Nucleus accumbens (tissue), 56 donors: ENCODE measurements around the gene ATP2A3.
"Not testable (repeated sequence)": the region's sequence is repeated elsewhere in the genome, so short reads cannot be mapped to it uniquely, and the experiment has no call there.

Experiments used
- DNase-seq, 56 donors: peaks; one replicate each; lab custom pipeline; 2025; lab: John Stamatoyannopoulos, UW

The ATP2A3 gene

DNA sequence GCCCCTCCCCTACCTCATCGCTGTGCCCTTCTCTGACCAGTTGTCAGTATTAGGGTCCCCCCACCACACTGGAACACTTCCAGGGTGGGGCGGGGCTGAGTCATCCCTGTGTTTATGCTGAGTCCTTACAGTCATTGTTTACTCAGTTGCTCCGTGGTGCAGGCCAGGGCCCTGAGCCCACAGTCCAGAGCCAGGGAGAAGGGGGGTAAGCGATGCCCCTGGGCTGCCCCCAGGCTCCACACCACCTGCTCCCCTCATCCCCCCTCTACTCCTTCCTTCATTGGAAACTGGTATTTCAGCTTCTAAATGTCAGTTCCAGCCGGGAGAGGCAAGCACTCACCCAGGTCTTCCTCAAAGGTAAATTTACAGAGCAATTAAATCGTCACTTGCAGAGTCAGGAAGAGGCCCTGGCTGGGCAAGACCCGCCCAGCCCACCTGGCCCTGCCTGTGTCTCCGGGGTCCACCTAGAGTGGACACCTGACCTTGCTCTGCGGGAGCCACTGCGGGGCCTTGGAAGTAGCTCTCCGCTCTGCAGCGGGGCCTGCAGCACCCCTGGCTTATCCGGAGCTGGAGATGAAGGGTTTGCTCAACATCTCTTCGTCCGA is 4.8 kb downstream of the ATP2A3 start:
- no peak for DNase-seq

DNA sequence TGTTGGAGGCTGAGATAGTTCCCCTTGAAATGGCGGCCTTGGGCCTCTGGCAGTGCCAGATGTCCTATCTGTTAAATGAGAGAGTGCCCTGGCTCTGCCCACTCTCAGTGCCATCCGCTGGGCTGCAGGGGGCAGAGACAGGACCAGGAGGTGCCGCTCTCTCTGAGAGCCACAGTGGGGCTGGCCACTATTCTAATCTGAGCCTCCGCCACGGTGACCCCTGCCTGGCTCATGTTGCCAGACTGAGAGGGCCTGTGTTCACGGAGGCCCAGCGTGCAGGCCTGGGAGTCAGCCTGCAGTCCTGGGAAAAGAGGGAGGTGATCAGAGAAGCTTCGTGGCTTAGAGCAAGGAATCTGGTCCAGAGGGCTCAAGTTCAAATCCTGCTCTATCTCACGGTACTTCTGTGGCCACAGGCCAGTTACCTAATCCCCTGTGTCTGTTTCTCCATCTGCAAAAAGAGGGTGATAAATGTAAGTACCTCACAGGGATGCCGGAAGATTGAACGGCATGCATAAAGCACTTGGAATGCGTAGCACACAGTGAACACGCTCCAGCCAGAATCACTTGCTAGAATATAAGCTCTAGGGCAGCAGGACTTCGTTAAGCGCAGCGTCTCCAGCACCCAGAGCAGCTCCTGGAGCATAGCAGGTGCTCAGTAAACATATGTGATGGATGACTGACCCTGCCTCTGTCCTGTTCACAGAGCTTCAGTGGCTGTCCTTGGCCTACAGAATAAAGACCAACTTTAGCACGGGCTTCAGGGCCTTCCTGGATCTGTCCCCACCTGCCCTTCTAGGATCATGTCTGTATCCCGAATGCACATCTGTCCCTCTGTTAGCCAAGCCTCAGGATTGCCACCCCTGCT is 6.3 kb downstream of the ATP2A3 start:
- DNase-seq = no peak

DNA sequence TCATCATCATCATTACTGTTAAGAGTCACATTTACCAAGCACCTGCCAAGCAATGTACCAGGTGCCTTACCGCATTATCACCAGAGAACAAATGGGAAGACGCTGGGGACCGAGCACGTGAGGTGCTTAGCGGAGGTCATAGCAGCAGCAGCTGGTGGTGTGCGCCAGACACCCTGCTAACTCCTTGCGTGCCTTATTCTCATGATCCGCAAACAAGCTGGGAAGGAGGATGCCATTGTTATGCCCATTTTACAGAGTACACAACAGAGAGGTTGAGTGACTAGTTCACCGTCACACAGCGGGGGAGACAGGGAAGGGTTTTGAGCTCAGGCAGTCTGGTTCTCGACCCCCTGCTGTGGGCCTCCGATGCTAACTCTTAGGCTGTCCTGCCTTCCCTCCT is 7.3 kb downstream of the ATP2A3 start:
- DNase-seq = no peak

DNA sequence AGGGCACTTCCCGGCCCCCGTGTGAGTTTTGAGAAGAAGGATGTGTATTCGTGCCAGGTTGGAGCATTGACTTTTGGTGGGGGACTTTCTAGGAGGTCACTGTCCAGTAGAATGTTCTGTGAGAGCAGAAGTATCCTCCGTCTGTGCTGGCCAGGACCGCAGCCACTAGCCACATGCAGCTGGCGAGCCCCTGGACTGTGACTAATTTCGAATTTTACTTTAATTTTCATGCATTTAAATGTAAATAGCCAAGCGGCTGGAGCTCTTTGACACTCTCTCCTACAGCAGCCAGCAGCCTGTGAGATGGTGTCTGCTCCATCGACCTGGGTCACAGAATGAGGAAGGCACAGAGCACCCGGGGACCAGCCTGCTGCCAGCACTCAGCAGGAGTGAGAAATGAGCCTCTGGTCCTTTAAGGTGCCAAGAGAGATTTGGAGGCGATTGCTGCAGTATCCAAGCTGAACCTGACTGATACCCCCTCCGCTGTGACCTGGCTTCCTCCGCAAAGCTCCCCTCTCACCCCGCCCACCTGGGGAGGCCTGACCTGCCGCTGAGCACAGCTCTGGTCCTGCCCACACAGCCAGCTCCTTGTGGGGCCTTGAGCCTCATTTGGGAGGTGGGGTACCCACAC is 7.8 kb downstream of the ATP2A3 start:
- no peak for DNase-seq

DNA sequence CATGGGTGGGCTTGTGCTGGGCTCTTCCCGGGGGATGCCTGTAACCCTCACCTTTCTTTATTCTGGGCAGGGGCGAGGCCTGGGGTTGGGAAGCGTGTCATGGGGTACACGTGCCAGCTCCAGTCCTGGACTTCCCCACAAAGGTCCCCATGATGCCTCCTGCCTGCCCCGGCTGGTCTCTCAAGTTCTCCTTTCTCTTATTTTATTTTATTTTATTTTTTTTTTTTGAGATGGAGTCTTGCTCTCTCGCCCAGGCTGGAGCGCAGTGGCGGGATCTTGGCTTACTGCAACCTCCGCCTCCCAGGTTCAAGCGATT is 8.6 kb downstream of the ATP2A3 start:
- DNase-seq = no peak

DNA sequence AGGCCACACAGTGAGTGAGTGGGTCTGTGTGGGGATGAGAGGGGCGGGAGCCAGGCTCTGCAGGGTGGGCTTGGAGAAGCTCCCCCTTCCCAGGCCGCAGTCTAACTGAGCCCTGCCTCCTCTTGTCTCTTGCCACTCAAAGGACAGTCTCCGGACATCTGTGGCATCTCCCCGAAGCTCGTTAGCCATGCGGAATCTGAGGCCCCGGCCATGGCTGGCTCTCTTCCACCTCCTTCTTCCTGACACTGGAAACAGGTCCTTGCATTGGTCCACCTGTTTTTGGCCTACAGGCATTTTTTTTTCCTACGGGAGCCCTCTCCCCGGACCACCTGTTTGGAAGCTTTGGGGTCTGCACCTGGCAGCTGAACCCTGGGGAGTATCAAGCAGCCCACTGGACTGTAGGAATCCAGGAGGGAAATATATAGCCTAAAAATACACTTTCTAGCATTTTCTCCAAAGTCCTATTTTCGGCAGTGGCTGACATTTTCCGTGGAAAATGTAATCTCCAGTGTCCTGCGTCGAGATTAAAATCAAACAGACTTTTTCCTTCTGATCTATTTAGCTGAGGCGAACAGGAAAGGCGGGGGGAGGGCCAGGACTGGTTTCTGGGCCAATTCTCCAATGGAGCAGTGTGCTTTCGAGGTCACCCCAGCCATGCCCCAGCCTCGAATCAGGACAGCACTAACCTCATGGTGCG is 9.1 kb downstream of the ATP2A3 start:
- DNase-seq = no peak

DNA sequence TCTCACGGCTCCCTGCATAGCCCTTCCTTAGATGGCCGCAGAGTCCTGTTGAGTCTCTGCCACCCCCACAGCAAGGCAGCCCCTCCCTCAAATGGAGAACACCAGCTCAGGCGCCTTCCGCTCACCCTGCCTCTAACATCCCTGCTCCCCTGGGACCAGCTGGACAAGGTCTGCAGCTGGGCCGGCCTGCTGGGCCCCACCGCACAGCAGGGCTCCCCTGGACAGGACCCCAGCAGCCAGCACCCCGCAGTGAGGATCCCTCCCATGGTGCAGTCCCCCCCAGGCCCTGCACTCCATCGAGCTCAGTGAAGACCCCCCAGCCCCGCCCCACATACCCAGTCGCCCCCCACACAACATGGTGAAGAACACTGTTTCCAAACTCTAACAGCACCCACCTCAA is 10.2 kb downstream of the ATP2A3 start:
- no peak for DNase-seq

DNA sequence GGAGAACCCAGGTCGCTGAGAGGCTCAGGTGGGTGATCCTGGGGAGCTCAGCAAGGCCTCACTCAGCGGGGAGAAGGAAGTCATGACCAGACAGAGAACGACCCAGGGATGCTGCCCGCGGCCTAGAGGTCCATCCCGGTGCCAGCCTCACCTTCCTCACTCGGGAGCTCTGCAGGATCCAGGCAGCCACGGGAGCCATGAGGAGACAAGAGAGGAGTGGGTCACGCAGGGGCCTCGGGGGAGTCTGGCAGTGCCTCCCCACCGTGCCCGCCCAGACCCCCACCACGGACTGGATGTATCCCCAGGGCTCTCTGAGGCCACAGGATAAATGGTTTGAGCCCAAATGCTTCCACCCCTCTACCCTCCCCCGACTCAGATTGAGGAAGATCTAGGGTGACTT is 10.7 kb downstream of the ATP2A3 start:
- no peak for DNase-seq

DNA sequence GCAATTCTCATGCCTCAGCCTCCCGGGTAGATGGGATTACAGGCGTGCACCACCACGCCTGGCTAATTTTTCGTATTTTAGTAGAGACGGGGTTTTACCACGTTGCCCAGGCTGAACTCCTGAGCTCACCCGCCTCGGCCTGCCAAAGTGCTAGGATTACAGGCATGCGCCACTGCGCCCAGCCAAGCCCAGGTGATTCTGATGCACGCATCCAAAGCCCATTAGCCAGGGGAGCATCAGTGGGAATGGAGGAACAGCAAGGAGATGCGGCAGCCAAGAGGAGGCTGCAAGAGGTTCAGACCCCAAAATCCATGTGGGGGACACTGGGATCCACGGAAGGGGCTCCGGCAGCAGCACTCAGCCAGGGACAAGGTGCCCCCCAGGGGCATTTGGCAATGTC is 12.1 kb downstream of the ATP2A3 start:
- DNase-seq = no peak

DNA sequence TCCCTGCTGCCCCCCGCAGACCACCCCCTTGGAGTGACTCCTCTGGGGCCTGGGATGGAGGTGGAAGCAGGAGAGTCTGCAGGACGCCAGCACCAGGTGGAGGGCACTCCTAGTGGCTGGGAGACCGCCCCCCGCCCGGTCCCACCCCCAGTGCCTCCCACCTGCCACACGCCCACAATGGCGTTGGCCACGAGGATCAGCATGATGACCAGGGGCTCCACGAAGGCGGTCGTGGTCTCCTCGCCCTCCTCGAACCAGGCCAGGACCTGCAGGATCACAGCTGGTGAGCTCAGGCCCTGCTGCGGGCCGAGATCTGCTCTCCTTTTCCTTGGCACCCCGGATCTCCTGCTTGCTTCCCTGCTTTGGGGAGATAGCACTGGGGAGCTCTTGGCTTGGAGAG is 12.8 kb downstream of the ATP2A3 start:
- DNase-seq = no peak

DNA sequence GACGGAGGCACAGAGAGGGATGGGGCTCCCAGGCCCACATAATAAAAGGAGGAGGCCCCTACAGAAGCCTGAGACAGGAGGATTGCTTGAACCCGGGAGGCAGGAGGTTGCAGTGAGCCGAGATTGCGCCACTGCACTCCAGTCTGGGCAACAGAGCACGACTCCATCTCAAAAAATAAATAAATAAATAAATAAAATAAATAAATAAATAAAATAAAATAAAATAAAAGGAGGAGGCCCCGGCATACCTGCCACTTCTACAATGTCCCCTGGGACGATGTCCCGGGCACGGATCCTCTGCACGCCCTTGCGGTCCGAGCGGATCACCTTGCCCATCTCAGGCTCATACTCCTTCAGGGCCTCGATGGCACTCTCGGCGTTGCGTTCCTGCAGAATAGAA is 13.2 kb downstream of the ATP2A3 start:
- DNase-seq = no peak

DNA sequence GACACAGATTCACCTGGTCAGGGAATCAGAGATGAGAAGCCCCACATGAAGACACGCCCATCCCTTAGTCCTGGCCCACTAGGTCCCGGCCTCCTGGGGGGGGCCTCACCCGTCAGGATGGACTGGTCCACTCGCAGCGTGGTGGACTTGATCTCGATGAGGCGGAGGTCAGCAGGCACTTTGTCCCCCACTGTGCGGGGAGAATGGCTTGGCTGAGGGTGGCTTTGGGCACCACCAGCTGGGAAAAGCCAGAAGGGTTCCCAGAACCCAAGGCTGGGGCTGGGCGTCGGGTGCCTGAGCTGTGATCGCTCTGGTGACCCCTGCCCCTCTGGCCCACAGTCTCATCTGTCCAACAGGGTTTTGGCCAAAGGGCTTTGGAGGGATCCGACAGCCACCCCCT is 13.7 kb downstream of the ATP2A3 start:
- no peak for DNase-seq

DNA sequence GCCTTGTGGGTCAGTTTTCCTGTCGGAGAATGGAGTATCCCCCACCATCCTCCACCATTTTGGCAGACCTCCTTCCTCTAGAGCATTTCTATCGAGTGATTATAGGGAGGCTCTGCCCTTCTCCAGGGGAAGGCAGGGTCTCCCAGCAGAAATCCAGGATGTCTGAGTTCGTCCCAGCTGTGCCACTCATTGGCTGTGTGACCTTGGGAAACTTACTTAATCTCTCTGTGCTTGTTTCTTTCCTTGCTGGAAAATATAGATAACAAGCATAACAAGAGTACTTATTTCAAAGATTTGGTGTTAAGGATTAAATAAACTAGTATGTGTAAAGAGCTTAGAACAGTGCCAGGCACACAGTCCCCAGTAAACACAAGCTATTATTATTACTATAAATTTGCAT is 14.8 kb downstream of the ATP2A3 start:
- no peak for DNase-seq

DNA sequence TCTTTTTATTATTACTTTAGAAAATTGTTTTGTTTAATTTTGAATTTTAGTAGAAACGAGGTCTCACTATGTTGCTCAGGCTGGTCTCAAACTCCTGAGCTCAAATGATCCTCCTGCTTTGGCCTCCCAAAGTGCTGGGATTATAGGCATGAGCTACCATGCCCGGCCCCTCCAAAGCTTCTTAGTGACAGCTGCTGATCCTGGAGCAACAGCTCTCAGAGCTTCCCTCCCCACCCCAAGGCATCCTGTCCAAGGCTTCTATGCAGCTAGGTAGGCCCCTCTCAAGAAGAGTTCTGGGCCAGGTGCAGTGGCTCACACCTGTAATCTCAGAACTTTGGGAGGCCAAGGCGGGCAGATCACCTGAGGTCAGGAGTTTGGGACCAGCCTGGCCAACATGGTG is 15.7 kb downstream of the ATP2A3 start:
- not testable (repeated sequence) for DNase-seq

DNA sequence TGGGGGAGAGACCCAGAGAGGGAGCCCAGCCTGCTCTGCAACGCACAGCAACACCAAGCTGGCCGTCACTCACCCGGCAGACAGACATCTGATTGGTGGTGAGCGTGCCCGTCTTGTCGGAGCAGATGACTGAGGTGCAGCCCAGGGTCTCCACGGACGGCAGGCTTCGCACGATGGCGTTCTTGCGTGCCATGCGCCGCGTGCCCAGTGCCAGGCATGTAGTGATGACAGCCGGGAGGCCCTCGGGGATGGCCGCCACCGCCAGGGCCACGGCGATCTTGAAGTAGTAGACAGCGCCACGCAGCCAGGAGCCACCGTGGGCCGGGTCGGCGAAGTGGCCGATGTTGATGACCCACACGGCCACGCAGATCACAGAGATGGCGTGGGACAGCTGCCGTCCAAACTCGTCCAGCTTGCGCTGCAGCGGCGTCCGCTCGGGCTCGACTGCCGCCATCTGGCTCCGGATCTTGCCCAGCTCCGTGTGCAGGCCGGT is 16.9 kb downstream of the ATP2A3 start:
- DNase-seq = no peak

DNA sequence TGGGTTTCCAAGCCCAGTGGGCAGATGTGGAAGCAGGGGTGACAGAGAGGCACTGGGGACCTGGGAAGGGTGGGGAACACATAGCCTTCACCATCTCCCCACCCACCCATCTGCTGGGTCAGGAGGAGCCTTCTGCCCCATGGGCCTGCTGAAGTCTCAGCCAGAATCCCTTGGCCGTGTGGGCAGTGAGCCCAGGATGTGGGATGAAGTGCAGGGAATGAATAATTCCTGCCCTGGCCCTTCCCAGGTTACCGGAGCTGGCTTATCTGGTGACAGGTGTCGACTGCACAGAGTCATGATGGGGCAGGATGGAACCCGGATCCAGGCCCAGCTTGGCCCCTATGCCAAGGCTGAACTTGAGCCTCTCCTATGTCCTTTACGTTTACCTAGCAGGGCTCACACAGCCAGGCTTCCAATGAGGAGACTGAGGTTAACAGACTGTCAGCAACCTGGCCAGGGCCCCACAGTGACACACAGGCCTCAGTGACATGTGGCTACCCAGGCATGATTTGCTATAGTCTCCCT is 17.5 kb downstream of the ATP2A3 start:
- no peak for DNase-seq

DNA sequence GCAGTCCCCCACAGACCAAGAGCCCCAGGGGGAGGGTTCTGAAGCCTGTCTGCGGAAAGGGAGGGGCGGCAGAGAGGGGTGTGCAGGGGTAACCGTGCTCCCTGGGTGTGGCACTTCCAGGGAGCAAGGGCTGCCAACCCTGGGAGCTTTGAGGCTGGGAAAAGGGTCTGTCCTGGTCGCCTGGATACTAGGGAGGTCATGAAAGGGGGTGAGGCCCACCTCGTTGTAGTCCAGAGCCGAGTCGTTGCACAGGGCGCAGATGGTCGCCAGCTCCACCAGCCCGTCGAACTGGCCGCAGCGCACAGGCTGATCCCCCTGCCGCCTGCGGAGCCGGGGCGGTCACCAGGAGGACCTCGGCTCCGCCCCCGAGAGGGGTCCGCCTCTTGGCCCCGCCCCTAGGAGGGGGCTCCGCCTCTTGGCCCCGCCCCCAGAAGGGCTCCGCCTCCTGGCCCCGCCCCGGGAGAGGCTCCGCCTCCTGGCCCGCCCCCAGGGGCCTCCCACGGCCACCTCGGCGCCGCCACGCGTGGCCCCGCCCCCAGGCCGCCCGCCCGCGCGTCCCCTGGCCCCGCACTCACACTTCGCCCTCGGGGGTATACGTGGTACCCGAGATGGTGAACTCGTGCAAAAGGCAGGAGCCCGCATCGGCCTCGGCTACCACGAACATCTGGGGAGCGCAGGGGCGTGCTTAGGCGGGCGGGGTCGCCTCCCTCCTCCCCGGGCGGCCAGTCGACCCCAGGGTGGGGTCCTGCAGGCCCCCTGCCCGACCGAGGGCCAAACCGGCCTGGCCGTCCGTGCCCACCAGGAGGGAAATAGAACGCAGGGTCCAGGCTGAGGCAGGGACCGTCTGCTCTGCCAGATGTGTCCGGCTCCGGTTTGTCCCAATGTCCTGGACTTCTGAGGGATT is 19.5 kb downstream of the ATP2A3 start:
- peak in 26 of 56 donors; percentile 5 to 75 (median 26) for DNase-seq

DNA sequence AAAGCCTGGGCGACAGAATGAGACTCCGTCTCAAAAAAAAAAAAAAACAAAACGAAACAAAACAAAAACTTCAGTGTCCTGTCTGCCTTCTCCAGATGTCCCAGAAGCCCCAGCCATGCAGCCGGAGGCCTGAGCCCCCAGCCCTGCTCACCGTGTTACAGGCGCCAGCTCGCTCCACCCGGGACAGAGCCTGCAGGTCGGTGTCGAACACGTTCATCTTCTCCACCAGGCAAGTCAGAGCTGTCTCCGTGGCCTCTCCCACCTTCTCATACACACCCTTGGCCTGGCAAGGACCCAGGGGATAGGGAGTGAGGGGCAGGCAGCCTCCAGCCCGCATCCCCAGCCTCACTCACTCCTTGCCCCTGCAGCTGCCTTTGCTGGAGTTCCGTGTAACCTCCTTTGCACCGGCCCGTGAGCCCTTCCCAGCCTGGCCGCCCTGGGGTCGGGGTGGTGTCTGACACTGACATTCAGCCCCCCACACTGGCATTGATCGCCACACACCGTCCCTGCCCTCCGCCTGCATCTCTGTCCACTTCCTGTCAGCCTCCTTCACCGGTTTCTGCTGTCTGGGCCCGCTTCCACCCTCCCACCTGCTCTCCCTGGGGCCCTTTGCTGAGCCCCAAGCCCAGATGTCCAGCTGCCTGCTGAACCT is 20.9 kb downstream of the ATP2A3 start:
- no peak for DNase-seq

DNA sequence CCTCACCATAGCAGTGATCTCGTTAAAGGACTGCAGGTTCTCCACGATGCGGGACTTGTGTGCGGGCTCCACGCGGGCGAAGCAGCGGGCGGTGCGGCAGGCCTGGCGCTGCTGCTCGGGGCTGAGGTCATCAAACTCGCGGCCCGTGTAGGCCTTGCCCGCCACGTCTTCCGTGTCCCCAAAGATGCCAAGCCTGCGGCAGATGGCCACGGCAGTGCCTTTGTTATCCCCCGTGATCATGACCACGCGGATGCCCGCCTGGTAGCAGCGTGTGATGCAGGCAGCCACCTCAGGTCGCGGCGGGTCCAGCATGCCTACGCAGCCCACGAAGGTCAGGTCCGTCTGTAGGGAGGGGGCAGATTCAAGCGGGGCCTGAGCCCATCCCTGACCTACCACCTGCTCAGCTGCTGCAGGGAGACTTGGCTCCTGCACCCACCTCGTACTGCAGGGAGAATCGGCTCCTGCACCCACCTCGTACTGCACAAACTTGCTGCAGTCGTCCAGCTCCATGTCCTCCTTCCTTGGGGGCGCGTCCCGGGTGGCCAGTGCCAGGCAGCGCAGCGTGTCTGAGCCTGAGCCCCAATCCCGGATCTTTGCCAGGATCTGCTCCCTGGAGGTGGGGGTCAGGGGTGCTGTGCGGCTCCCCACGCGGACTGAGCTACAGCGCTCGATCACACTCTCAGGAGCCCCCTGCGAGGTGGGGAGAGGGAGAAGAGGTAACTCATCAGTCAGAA is 23.1 kb downstream of the ATP2A3 start:
- no peak for DNase-seq
